Measurements from ENCODE around the gene SPATA32. TPM values are rescaled to one million over a fixed set of nuclear protein-coding genes. Genes with fewer than 3 reads are reported as not detected.
"Not testable (repeated sequence)": the region's sequence is repeated elsewhere in the genome, so short reads cannot be mapped to it uniquely, and the experiment has no call there.

Gene SPATA32
- total RNA-seq, 1 donor from 2014 or later = not detected

- H3K4me1 ChIP-seq = peaks cover 6% of the 10 kb centered on the region
- DNase-seq (no peak), ATAC-seq (no peak)
- no peaks in the 10 kb centered on the region for H3K27me3 ChIP-seq
- intact Hi-C loops (cut with DNase I) = no loop called here
- no peak for TF ChIP-seq CTCF (IDR thresholded peaks at IDR 0.05)
- no peaks in the 10 kb centered on the region for H3K36me3 ChIP-seq
- no peak overlapping the region for H3K4me3 ChIP-seq
- H3K9me3 ChIP-seq = no peaks in the 10 kb centered on the region
- no peak overlapping the region for H3K27ac ChIP-seq
Observed at GRCh38 chr17:45253879-45254278, 8.0 kb downstream of the SPATA32 start.

DNA sequence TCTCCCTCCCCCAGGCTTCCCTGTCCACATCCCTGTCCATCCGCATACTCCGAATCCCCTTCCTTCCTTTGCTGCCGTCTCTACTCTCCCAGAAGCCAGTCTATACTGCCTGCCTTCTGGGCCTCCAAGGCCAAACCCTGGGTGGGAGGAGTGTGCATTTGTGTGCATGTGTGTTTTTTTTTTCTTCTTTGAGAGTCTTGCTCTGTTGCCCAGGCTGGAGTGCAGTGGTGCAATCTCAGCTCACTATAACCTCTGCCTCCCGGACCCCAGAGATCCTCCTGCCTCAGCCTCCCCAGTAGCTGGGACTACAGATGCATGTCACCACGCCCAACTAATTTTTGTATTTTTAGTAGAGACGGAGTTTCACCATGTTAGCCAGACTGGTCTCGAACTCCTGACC, 8.7 kb downstream of the SPATA32 start:
- ATAC-seq = not testable (repeated sequence)

DNA sequence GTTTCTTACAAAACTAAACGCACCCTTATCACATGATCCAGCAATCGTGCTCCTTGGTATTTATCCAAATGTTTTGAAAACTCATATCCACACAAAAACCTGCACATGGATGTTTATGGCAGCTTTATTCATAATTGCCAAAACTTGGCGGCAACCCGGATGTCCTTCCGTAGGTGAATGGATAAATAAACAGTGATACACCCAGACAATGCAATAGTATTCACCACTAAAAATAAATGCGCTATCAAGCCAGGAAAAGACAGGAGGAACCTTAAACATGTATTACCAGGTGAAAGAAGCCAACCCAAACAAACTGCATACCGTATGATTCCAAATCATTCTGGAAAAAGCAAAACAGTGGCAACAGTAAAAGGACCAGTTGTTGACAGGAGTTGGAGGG, 10.0 kb downstream of the SPATA32 start:
- Histone ChIP-seq H3K4me1 (peaks cover 11% of the 10 kb centered on the region), H3K27ac (no peak overlapping the region), H3K27me3 (no peaks in the 10 kb centered on the region), H3K36me3 (no peaks in the 10 kb centered on the region), H3K9me3 (no peaks in the 10 kb centered on the region), H3K4me3 (no peak overlapping the region)
- ATAC-seq (no peak), DNase-seq (no peak)
- intact Hi-C loops (cut with DNase I) = no loop called here
- TF ChIP-seq CTCF (IDR thresholded peaks at IDR 0.05) = no peak

More for the DNA sequence above, 8.7 kb downstream of the SPATA32 start:
- H3K27ac ChIP-seq; H3K4me3 ChIP-seq; DNase-seq; H3K9me3 ChIP-seq; intact Hi-C loops (cut with DNase I); H3K4me1 ChIP-seq; H3K27me3 ChIP-seq; H3K36me3 ChIP-seq: not testable (repeated sequence)

DNA sequence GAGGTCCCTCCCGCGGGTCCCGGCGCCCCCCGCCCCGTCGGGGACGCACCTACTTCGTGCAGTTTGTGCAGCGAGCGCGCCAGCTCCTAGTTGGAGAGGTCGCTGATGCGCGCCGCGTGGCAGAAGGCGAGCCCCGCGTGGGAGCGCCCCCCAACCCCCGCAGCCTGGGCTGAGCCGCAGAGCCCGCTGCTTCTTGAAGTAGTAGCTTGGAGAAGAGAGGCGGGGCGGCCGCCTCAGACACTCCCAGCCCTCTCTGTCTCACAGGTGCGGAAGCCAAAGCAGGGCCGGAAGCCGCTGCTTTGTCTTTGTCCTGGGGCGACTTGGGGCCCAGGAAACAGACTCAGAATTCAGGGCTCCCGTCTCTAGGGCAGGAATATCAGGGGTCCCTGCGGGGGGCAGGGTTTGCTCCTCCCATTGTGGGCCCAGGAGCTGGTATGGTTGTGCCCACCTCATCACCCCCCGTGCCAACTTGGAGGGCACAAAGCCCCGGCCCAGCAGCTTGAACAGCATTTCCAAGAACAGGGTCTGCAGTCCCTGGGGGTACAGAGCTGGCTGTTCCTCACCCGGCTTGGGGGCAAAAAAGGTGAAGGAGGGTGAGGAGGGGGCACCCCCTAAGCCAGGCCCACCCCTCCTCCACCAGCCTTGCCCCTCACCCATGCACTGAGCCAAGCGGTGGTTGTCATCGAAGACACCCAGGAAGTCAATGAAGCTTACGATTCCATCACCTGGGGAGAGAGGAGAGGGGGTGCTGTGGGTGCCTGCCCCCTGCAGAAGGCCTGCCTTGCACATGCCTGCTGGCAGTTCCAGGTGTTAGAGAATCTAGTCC, 13.5 kb downstream of the SPATA32 start:
- DNase-seq = peak; percentile 85
- Histone ChIP-seq H3K27me3 (no peaks in the 10 kb centered on the region), H3K4me1 (peaks cover 18% of the 10 kb centered on the region), H3K36me3 (peaks cover 19% of the 10 kb centered on the region), H3K9me3 (no peaks in the 10 kb centered on the region), H3K27ac (peak overlapping the region; percentile 86), H3K4me3 (peak overlapping the region; percentile 61)
- ATAC-seq = peak; percentile 61
- intact Hi-C loops (cut with DNase I) = no loop called here
- TF ChIP-seq CTCF (IDR thresholded peaks at IDR 0.05) = no peak

DNA sequence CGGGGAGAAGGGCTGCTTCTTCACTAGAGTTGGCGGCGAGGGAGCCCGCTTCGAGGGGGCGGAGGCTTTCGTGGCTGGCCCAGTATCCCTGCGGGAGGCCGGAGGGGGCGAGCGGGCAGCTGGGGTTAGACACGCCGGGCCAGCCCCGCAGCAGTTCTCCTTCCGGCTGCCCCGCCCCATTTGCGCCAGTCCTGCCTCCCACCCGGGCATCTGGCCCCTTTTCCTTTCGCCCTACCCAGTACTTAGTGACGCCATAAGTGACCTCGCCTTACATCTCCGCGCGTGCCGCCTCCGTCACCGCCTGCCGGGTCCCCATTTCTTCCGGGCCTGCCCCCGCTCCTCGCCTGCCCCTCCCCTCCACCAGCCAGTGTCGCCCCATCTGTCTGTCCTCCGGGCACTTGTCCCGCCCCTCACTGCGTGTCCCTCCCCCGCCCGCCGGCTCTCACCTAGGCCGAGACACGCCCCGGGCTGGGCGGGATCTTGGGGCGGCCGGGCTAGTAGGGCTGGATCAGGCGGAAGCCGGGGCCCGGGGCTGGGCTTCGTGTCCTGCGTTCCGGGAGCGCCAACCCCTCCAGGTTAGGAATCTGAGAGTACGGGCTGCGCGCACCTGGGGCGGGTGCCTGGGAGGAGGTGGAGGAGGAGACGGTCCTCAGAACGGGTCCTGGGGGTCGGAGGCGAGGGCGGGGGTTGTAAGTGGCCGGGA, 14.3 kb downstream of the SPATA32 start:
- peak; percentile 93 for ATAC-seq
- TF ChIP-seq CTCF (IDR thresholded peaks at IDR 0.05) = no peak
- intact Hi-C loops (cut with DNase I) = no loop called here

DNA sequence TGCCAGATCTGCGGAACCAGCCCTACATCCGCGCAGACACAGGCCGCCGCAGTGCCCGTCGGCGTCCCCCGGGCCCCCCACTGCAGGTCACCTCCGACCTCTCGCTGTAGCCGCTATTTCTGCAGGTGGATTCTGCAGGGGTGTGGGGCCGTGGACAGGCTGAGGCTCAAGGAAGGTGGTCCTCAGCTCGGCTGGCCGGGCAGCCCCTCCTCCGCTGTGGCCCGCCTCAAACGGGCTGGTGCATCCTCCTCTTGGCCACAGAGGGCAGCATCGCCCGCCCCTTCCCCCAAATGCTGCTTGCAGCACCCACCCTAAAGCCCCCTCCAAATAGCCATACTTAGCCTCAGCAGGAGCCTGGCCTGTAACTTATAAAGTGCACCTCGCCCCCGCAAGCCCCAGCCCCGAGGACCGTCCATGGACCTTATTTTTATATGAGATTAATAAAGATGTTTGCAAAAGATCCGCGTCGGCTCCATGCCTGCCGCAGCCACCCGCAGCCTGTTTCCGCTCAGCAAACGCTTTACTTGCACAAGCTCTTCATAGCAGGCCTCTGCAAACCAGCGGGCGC, 14.9 kb downstream of the SPATA32 start:
- Histone ChIP-seq H3K4me1 (peaks cover 12% of the 10 kb centered on the region), H3K36me3 (peaks cover 23% of the 10 kb centered on the region), H3K27me3 (no peaks in the 10 kb centered on the region), H3K9me3 (no peaks in the 10 kb centered on the region), H3K27ac (peak overlapping the region; percentile 86), H3K4me3 (peak overlapping the region; percentile 61)
- ATAC-seq (no peak), DNase-seq (peak; percentile 71)
- TF ChIP-seq CTCF (IDR thresholded peaks at IDR 0.05) = peak; percentile 49
- intact Hi-C loops (cut with DNase I) = no loop called here

More for the DNA sequence above, 14.3 kb downstream of the SPATA32 start:
- DNase-seq = peak; percentile 98
- peaks cover 23% of the 10 kb centered on the region for H3K36me3 ChIP-seq
- no peaks in the 10 kb centered on the region for H3K27me3 ChIP-seq
- H3K4me3 ChIP-seq = peak overlapping the region; percentile 61
- peaks cover 18% of the 10 kb centered on the region for H3K4me1 ChIP-seq
- no peaks in the 10 kb centered on the region for H3K9me3 ChIP-seq
- peak overlapping the region; percentile 86 for H3K27ac ChIP-seq

All from upper lobe of right lung (tissue), 1 donor.